GM10266 (cell line): ENCODE measurements around the gene ARHGAP11A.

ENCODE experiments used
- DNase-seq: peaks from one replicate; pipeline ENCODE4 v3.0.0; 2012; ENCODE audit errors: extremely low spot score
- TF ChIP-seq, protein P1 (sequence below): IDR thresholded peaks from 2 replicates; pipeline ENCODE4 v1.5.1; 2012; ENCODE audit warnings: mild to moderate bottlenecking, low read depth; ENCODE audit not compliant: control insufficient read depth, insufficient read depth; ENCODE audit errors: missing control alignments

The ARHGAP11A gene

DNA sequence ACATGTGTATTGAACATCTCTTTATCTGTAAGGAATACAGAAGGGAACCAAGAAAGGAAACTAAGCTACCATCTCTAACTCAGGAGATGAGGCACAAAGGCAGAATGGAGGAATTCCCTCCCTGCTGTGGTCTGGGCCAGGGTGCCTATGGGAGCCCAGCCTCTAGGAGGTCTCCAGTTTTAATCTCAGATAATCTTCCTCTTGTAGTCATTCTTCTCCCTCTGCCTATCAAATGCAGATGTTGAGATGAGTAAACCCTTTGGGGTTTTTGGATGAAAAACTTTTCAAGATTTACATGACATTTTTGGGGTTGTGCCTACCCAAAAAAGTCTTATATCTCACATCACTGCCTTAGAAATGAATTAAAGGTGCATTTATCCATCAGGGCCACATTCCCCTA is 49.5 kb downstream of the ARHGAP11A start:
- TF ChIP-seq, protein P1, sequence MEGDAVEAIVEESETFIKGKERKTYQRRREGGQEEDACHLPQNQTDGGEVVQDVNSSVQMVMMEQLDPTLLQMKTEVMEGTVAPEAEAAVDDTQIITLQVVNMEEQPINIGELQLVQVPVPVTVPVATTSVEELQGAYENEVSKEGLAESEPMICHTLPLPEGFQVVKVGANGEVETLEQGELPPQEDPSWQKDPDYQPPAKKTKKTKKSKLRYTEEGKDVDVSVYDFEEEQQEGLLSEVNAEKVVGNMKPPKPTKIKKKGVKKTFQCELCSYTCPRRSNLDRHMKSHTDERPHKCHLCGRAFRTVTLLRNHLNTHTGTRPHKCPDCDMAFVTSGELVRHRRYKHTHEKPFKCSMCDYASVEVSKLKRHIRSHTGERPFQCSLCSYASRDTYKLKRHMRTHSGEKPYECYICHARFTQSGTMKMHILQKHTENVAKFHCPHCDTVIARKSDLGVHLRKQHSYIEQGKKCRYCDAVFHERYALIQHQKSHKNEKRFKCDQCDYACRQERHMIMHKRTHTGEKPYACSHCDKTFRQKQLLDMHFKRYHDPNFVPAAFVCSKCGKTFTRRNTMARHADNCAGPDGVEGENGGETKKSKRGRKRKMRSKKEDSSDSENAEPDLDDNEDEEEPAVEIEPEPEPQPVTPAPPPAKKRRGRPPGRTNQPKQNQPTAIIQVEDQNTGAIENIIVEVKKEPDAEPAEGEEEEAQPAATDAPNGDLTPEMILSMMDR = no peak
- no peak for DNase-seq

DNA sequence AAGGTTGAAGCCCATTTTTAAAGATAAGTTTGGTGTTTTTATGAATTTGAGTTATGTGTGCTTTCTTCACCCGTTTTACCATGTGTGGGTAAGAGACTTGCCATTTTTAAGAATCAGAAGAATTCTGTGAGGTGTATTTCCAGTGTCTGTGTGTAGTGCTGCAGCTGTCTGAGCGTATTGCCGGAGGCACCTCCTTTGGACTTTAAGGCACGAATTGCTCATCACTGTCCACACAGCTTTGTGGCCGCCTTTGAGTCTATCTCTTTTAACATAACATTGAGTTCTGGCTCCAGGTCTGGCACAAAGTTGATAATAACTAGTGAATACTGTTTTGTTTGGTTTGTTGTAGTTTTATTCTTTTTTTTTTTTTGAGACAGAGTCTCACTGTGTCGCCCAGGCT is 52.0 kb downstream of the ARHGAP11A start:
- DNase-seq = no peak
- TF ChIP-seq, protein P1 = no peak

DNA sequence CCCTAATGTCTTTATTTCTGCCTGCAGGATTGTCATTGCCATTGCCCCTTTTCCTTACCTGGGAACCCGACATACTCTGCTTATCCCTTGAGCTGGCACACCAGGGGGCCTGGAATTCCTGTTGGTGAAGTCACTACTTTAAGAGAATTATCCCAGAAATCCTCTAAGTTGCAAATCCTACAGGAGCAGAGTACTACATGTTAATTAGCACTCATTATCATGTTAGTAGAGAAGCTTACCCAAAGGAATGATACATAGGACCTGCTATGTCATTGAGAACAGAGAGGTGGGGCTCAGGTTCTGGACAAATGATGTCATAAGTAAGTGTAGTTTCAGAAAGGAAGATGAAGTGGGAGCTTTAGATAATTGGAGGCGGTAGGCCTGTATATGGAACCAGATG is 53.6 kb downstream of the ARHGAP11A start:
- TF ChIP-seq, protein P1 = no peak
- DNase-seq = no peak

DNA sequence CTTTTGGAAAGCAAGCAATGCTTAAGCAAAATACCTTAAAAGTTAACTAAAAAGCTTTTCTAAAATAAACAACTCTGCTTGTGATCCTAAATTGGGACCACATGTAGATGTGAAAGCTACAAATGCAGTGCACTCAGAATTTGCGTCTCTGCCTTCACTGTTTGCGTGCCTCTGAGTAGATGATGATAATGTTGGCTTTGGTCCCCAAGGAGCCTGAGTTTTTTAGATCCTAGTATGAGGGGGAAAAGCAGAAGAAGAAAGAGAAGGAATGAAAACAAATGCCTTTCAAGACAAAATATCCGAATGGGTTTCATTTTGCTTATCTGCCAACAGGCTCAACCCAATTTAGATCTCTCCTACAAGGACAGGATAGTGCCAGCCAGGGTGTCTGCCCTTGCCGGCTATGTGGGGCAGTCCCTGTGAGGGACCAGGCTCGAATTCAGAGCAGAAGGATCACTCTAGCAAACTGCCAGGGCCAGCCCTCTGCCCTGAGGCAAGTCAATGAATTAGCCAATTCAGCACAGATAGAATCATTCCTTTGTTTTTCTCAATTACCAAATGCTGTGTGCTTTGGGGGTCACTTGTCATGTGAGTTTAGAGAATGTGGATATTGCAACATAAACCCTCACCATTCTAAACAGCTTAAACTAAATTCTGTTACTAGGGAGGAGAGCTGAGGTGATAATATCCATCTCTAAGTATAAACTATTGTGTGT is 54.8 kb downstream of the ARHGAP11A start:
- no peak for DNase-seq
- TF ChIP-seq, protein P1 = no peak

DNA sequence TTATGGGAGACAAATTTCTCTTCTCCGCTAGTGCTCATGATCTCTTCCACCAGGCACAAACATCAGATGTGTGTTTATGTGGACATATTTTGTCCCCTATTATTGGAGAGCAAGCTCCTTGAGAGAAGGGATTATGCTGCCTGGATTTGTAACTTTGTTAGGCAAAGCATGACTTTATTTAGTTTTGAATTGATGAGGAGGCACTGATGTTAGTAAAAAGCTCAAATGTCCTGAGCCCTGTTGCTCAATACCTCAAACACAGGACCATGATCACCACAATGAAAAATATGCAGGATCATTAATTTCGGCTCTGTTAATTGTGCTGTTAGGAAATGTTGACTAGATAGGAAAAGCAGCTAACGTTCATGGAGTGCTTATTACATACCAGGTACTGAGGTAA is 55.3 kb downstream of the ARHGAP11A start:
- no peak for DNase-seq
- TF ChIP-seq, protein P1 = no peak

DNA sequence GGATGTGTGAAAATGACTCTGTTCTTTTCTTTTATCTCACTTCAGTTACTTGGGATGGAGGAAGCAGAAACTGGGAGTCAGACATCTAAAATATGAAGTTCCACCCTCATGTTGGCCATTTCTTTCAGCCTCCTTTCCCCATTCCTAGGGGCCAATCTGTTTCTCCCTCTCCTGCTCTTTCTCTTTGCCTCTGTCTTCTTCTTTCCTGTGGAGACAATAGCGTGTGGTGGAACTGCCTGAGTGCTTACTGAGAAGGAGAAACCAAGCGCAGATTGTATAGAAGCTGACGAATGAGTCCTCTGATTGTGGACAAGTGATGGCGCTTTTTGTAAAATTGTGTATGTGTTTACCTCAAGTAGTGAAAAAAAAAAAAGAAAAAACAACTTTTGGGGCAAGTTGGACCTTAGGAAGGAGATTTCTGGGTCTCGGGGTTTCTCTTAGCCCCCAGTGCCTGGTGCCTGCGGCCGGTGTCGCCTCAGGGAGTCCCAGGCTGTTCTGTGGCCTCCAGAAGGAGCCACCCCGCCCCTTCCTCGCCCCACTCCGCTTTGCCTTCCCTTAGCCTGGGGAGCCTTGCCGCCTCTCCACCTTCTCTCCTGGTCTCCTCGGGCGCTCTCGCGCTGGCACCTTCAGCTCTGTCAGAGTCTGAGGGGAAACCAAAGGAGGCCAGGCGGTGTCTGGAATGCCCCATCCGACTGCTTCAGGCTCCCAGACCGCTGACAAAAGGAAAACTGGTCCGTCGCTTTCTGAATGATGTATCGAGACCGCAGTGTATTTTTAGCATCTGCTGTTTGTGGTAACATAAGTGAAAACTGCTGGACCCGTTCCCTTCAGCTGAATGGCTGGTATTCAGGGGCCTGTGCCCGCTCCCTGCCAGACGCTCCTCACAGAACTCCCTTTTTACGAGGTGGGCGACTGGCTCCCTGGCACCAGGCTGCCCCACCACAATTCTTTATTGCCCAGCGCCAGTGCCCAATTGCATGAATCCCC is 56.3 kb downstream of the ARHGAP11A start:
- DNase-seq = no peak
- TF ChIP-seq, protein P1 = no peak
